GM12892 (cell line): ENCODE data around the gene PPARD.

Source experiments
- POLR2A ChIP-seq: IDR thresholded peaks from 2 replicates; pipeline ENCODE4 v1.6.1; 2011; ENCODE audit warnings: low read depth, low read length, control low read depth
- POLR2AphosphoS5 ChIP-seq: IDR thresholded peaks from 2 replicates; pipeline ENCODE4 v1.6.1; 2011; ENCODE audit warnings: low read depth, low read length, control low read depth
- TAF1 ChIP-seq: IDR thresholded peaks from 2 replicates; pipeline ENCODE4 v1.6.1; 2011; ENCODE audit warnings: low read depth, mild to moderate bottlenecking, control low read depth, low read length, borderline replicate concordance

- TF ChIP-seq POLR2A (no peak), TAF1 (no peak), POLR2AphosphoS5 (no peak)
These were observed 66.9 kb downstream of the PPARD start for GRCh38 chr6:35409245-35409644.
